ENCODE data around the gene GGPS1.

DNA sequence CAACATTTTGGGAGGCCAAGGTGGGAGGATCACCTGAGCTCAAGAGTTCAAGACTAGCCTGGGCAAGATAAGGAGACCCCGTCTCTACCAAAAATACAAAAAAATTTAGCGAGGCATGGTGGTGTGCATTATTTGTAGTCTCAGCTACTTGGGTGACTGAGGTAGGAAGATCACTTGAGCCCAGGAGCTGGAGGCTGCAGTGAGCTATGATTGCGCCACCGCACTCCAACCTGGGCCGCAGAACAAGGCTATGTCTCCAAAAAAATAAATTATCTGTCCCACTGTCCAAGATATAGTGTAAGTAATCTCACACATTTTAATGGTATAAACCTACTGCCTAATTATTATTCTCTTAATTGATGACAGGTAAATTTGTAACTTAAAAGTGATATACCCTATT, 13.2 kb upstream of the GGPS1 start:
- TF ChIP-seq, protein P1, sequence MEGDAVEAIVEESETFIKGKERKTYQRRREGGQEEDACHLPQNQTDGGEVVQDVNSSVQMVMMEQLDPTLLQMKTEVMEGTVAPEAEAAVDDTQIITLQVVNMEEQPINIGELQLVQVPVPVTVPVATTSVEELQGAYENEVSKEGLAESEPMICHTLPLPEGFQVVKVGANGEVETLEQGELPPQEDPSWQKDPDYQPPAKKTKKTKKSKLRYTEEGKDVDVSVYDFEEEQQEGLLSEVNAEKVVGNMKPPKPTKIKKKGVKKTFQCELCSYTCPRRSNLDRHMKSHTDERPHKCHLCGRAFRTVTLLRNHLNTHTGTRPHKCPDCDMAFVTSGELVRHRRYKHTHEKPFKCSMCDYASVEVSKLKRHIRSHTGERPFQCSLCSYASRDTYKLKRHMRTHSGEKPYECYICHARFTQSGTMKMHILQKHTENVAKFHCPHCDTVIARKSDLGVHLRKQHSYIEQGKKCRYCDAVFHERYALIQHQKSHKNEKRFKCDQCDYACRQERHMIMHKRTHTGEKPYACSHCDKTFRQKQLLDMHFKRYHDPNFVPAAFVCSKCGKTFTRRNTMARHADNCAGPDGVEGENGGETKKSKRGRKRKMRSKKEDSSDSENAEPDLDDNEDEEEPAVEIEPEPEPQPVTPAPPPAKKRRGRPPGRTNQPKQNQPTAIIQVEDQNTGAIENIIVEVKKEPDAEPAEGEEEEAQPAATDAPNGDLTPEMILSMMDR (IDR thresholded peaks at IDR 0.05; ENCODE audit: low read depth, low read length, missing input control), result no peak
- TF ChIP-seq NR2F2 (IDR thresholded peaks at IDR 0.05) (no peak), TAF1 (conservative IDR thresholded peaks at IDR 0.05) (no peak), JUND (IDR thresholded peaks at IDR 0.05) (no peak), FOXA1 (IDR thresholded peaks at IDR 0.05) (no peak), SP1 (IDR thresholded peaks at IDR 0.05) (no peak), GABPA (IDR thresholded peaks at IDR 0.05 in 1 of 2, conservative IDR thresholded peaks at IDR 0.05 in 1 of 2) (no peak), YY1 (IDR thresholded peaks at IDR 0.05) (no peak), FOXA2 (IDR thresholded peaks at IDR 0.05) (no peak)
- TF ChIP-seq, protein P2, sequence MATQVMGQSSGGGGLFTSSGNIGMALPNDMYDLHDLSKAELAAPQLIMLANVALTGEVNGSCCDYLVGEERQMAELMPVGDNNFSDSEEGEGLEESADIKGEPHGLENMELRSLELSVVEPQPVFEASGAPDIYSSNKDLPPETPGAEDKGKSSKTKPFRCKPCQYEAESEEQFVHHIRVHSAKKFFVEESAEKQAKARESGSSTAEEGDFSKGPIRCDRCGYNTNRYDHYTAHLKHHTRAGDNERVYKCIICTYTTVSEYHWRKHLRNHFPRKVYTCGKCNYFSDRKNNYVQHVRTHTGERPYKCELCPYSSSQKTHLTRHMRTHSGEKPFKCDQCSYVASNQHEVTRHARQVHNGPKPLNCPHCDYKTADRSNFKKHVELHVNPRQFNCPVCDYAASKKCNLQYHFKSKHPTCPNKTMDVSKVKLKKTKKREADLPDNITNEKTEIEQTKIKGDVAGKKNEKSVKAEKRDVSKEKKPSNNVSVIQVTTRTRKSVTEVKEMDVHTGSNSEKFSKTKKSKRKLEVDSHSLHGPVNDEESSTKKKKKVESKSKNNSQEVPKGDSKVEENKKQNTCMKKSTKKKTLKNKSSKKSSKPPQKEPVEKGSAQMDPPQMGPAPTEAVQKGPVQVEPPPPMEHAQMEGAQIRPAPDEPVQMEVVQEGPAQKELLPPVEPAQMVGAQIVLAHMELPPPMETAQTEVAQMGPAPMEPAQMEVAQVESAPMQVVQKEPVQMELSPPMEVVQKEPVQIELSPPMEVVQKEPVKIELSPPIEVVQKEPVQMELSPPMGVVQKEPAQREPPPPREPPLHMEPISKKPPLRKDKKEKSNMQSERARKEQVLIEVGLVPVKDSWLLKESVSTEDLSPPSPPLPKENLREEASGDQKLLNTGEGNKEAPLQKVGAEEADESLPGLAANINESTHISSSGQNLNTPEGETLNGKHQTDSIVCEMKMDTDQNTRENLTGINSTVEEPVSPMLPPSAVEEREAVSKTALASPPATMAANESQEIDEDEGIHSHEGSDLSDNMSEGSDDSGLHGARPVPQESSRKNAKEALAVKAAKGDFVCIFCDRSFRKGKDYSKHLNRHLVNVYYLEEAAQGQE (IDR thresholded peaks at IDR 0.05), result no peak
- TF ChIP-seq, protein P3, sequence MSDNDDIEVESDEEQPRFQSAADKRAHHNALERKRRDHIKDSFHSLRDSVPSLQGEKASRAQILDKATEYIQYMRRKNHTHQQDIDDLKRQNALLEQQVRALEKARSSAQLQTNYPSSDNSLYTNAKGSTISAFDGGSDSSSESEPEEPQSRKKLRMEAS (IDR thresholded peaks at IDR 0.05), result no peak

All from liver (tissue), 3 donors.